PC-3 (cell line): ENCODE measurements around the gene EPB41L4B.

Experiments used
- EZH2 ChIP-seq: fragments of 300-600 bp; sonication (generic); IDR thresholded peaks from one replicate; pipeline ENCODE4 v1.6.1; 2017; ENCODE audit warnings: antibody characterized with exemption, mild to moderate bottlenecking, low read length; ENCODE audit not compliant: unreplicated experiment
- TF ChIP-seq, protein P1 (sequence below): fragments of 300-600 bp; sonication (generic); conservative IDR thresholded peaks from 2 replicates; pipeline ENCODE4 v1.5.1; 2017; ENCODE audit warnings: antibody characterized with exemption, low read depth, mild to moderate bottlenecking, low read length

DNA sequence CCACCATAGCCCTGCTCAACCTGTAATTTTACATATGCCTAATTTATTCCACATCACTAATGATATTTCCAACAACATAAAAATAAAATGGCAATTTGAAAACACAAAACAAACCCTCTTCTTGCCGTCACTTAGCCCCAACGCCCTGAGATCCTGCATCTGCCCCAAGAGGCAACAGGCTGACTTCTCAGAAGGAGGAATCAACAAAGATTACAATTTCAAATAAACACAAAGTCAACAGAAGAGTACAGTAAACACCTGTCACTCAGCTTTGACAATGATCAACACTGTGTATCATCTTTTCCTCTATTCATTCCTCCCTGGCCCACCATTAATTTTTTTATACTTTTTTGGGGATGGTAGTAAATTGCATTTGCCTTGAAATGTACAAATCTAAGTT, 19.8 kb downstream of the EPB41L4B start:
- TF ChIP-seq, protein P1, sequence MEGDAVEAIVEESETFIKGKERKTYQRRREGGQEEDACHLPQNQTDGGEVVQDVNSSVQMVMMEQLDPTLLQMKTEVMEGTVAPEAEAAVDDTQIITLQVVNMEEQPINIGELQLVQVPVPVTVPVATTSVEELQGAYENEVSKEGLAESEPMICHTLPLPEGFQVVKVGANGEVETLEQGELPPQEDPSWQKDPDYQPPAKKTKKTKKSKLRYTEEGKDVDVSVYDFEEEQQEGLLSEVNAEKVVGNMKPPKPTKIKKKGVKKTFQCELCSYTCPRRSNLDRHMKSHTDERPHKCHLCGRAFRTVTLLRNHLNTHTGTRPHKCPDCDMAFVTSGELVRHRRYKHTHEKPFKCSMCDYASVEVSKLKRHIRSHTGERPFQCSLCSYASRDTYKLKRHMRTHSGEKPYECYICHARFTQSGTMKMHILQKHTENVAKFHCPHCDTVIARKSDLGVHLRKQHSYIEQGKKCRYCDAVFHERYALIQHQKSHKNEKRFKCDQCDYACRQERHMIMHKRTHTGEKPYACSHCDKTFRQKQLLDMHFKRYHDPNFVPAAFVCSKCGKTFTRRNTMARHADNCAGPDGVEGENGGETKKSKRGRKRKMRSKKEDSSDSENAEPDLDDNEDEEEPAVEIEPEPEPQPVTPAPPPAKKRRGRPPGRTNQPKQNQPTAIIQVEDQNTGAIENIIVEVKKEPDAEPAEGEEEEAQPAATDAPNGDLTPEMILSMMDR: no peak
- no peak for TF ChIP-seq EZH2
